Measurements from ENCODE around the gene CAB39L.

The CAB39L gene

GRCh38 chr13:49443704-49444523 is at the start of gene CAB39L, which contains the start of gene SETDB2:
CAB39L (minus strand) TSS chr13:49444064; CDS start chr13:49382910, 61,154 bp downstream.
SETDB2 (plus strand) TSS chr13:49444274; CDS start chr13:49451894, 7,620 bp downstream.
- peak; percentile 99 for DNase-seq

- no peak for DNase-seq
These were observed 44.7 kb upstream of the CAB39L start for GRCh38 chr13:49488563-49488962.

- DNase-seq, result no peak
These were observed 37.9 kb upstream of the CAB39L start for GRCh38 chr13:49481788-49482187.

GRCh38 chr13:49476529-49476928 is 32.7 kb upstream of the CAB39L start:
- DNase-seq, result no peak

- DNase-seq, result no peak
These were observed 28.3 kb upstream of the CAB39L start for GRCh38 chr13:49472186-49472585.

- DNase-seq, result no peak
These were observed 22.5 kb upstream of the CAB39L start for GRCh38 chr13:49466292-49466838.

GRCh38 chr13:49464621-49465325 is 20.9 kb upstream of the CAB39L start:
- no peak for DNase-seq

GRCh38 chr13:49464085-49464484 is 20.2 kb upstream of the CAB39L start:
- DNase-seq, result no peak

- DNase-seq, result no peak
These were observed 15.7 kb upstream of the CAB39L start for GRCh38 chr13:49459580-49459979.

- DNase-seq, result no peak
These were observed 13.4 kb upstream of the CAB39L start for GRCh38 chr13:49457221-49457620.

GRCh38 chr13:49456156-49456555 is 12.3 kb upstream of the CAB39L start:
- DNase-seq, result no peak

GRCh38 chr13:49455007-49455398 is 11.1 kb upstream of the CAB39L start:
- no peak for DNase-seq

- no peak for DNase-seq
These were observed 10.6 kb upstream of the CAB39L start for GRCh38 chr13:49454388-49455006.

- no peak for DNase-seq
These were observed 9.6 kb upstream of the CAB39L start for GRCh38 chr13:49453465-49453864.

GRCh38 chr13:49452725-49453457 is 9.0 kb upstream of the CAB39L start:
- DNase-seq, result no peak

GRCh38 chr13:49450105-49450819 is 6.4 kb upstream of the CAB39L start:
- no peak for DNase-seq

GRCh38 chr13:49448753-49449152 is 4.9 kb upstream of the CAB39L start:
- DNase-seq, result no peak

GRCh38 chr13:49446473-49446872 is 2.6 kb upstream of the CAB39L start:
- no peak for DNase-seq

GRCh38 chr13:49444524-49445395 is 896 bp upstream of the CAB39L start:
- DNase-seq, result peak; percentile 21

- DNase-seq, result no peak
These were observed 534 bp downstream of the CAB39L start for GRCh38 chr13:49443357-49443703.

- no peak for DNase-seq
These were observed 2.0 kb downstream of the CAB39L start for GRCh38 chr13:49441846-49442245.

All from activated naive CD4-positive, alpha-beta T cell treated with Interleukin-2 at 50 U/mL for 16 hours (primary cell).